Osteocyte (in vitro differentiated cells): ENCODE results near the gene RDX. TPM values are rescaled to one million over a fixed set of nuclear protein-coding genes. Genes with fewer than 3 reads are reported as not detected.

Experiments used
- DNase-seq: peaks from one replicate; pipeline ENCODE4 v3.0.0; 2021; ENCODE audit warnings: mixed read lengths; ENCODE audit not compliant: unreplicated experiment; ENCODE audit errors: extremely low spot score
- H3K27ac Mint-ChIP-seq: one replicate; pipeline ENCODE4 v1.8.0; 2021; ENCODE audit warnings: mild to moderate bottlenecking, mixed read lengths; ENCODE audit not compliant: unreplicated experiment
- H3K27me3 Mint-ChIP-seq: one replicate; pipeline ENCODE4 v1.8.0; 2021; ENCODE audit warnings: mixed read lengths; ENCODE audit not compliant: unreplicated experiment
- H3K36me3 Mint-ChIP-seq: one replicate; pipeline ENCODE4 v1.8.0; 2021; ENCODE audit warnings: mixed read lengths; ENCODE audit not compliant: unreplicated experiment
- H3K4me1 Mint-ChIP-seq: one replicate; pipeline ENCODE4 v1.8.0; 2021; ENCODE audit warnings: mixed read lengths; ENCODE audit not compliant: unreplicated experiment
- H3K4me3 Mint-ChIP-seq: one replicate; pipeline ENCODE4 v1.8.0; 2021; ENCODE audit warnings: mild to moderate bottlenecking, moderate library complexity, mixed read lengths; ENCODE audit not compliant: unreplicated experiment
- H3K9me3 Mint-ChIP-seq: one replicate; pipeline ENCODE4 v1.8.0; 2021; ENCODE audit warnings: mixed read lengths; ENCODE audit not compliant: unreplicated experiment
- CTCF ChIP-seq: fragments of 200-600 bp; sonication (generic); IDR thresholded peaks from 2 replicates; pipeline ENCODE4 v1.5.0; 2021; ENCODE audit warnings: antibody characterized with exemption, mild to moderate bottlenecking, moderate library complexity
- total RNA-seq: library from RNA; stranded (reverse); gene quantifications from 2 replicates; pipeline ENCODE4 v1.2.1, GENCODE V29; 2021

The RDX gene
- total RNA-seq, 1 donor from 2014 or later: 163 TPM

- H3K27ac Mint-ChIP-seq: peak overlapping the region; percentile 50
These were observed 169.5 kb downstream of the RDX start for GRCh38 chr11:110126936-110127335.

GRCh38 chr11:110125632-110126031, 170.8 kb downstream of the RDX start:
- H3K4me1 Mint-ChIP-seq: peaks cover 55% of the 10 kb centered on the region
- peaks cover 2% of the 10 kb centered on the region for H3K36me3 Mint-ChIP-seq
- DNase-seq: no peak
- peaks cover 8% of the 10 kb centered on the region for H3K9me3 Mint-ChIP-seq
- H3K27ac Mint-ChIP-seq: no peak overlapping the region
- no peak overlapping the region for H3K4me3 Mint-ChIP-seq
- TF ChIP-seq CTCF: no peak
- H3K27me3 Mint-ChIP-seq: no peaks in the 10 kb centered on the region

More at GRCh38 chr11:110126936-110127335, 169.5 kb downstream of the RDX start:
- Mint-ChIP-seq H3K27me3 (no peaks in the 10 kb centered on the region), H3K4me1 (peaks cover 44% of the 10 kb centered on the region), H3K4me3 (no peak overlapping the region), H3K9me3 (peaks cover 8% of the 10 kb centered on the region), H3K36me3 (peaks cover 6% of the 10 kb centered on the region)
- no peak for TF ChIP-seq CTCF
- DNase-seq: no peak

Other genes starting within 250 kb of the RDX start
- gene ZC3H12C, start 203.2 kb downstream of the RDX start, total RNA-seq: 9.7 and 10.2 TPM in 2 replicates
- gene FDX1, start 133.3 kb upstream of the RDX start, total RNA-seq: 6.3 and 7.1 TPM in 2 replicates